ENCODE measurements around the gene IL27RA. TPM values are rescaled to one million over a fixed set of nuclear protein-coding genes. Genes with fewer than 3 reads are reported as not detected.

IL27RA gene
- total RNA-seq, 1 donor from 2014 or later: 5.7 TPM

DNA sequence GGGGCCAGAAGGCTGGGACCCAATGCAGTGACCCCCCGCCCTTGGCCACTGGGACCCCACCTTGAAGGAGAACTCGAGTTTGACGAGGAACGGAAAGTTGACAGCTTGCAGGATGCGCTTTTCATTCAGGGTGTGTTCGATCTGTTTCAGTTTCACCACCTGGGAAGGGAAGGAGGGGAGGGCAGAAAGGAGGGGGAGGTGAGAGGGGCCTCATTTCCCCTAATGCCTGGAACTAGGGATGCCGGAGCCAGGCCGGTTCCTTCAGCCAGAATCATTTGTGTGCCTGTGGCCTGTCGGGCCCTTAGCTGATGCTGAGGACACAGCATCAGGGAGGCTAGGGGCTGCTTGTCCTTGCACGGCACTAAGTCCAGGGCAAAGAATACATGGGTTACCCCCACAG lies 71.2 kb downstream of the IL27RA start:
- DNase-seq (ENCODE audit: low spot score in 2 of 2) (no peak), FAIRE-seq (no peak)

Other genes with a start within 250 kb of the IL27RA start
- gene ZSWIM4, start 236.3 kb upstream of the IL27RA start, total RNA-seq: 6.9 TPM
- gene NANOS3, start 154.6 kb upstream of the IL27RA start, total RNA-seq: 3.7 TPM
- gene BRME1, start 125.6 kb upstream of the IL27RA start, total RNA-seq: 13.0 TPM
- 10.2 TPM for gene CC2D1A, start 125.6 kb upstream of the IL27RA start, total RNA-seq
- 0.41 TPM for gene PODNL1, start 93.3 kb upstream of the IL27RA start, total RNA-seq
- 13.0 TPM for gene DCAF15, start 79.3 kb upstream of the IL27RA start, total RNA-seq
- 1.2 TPM for gene RFX1, start 25.4 kb upstream of the IL27RA start, total RNA-seq
- not detected for gene RLN3, start 3.6 kb upstream of the IL27RA start, total RNA-seq
- gene PALM3, start 30.3 kb downstream of the IL27RA start, total RNA-seq: 3.3 TPM
- 0.41 TPM for gene MISP3, start 41.0 kb downstream of the IL27RA start, total RNA-seq
- not detected for gene C19orf67, start 54.0 kb downstream of the IL27RA start, total RNA-seq
- gene SAMD1, start 59.0 kb downstream of the IL27RA start, total RNA-seq: 43.2 TPM
- gene PRKACA, start 86.0 kb downstream of the IL27RA start, total RNA-seq: 22.0 TPM
- 1.2 TPM for gene ASF1B, start 104.8 kb downstream of the IL27RA start, total RNA-seq
- gene ADGRL1, start 174.4 kb downstream of the IL27RA start, total RNA-seq: 41.6 TPM